Uterus (tissue), 2 donors: ENCODE data around the gene AGRP.

ENCODE experiments used
- POLR2A ChIP-seq, 2 donors: fragments of 450-650 bp; IDR thresholded peaks; one replicate each; pipeline ENCODE4 v1.6.1; 2016; ENCODE audit warnings: antibody characterized with exemption in 2 of 2, mild to moderate bottlenecking in 1 of 2, moderate library complexity in 1 of 2
- TF ChIP-seq, protein P1 (sequence below), 4 experiments: fragments of 200-600 bp in 2 of 4; fragments of 450-650 bp in 2 of 4; sonication (generic) in 2 of 4; IDR thresholded peaks; one replicate each; pipeline ENCODE4 v1.5.1; 2016 to 2019; ENCODE audit warnings: antibody characterized with exemption in 4 of 4, mild to moderate bottlenecking in 2 of 4, moderate library complexity in 1 of 4

DNA sequence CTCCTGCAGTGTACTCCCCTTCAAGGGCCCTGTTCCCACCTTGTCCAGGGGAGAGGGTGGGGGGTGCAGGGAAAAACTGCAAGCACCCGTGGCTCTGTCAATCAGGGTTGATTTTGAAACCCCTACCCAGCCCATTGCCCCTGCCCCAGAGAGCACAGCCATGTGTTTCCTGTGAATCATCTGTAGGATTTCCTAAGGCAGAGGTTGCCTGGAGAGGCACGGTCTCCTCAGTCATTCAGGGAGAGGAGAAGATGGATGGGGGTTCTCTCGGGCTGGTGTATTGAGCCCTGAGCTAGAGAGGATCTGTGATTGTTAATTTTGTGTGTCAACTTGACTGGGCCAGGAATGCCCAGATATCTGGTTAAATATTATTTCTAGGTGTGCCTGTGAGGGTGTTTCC is 3.5 kb upstream of the AGRP start:
- TF ChIP-seq POLR2A (IDR thresholded peaks at IDR 0.05), result no peak
- TF ChIP-seq, protein P1, sequence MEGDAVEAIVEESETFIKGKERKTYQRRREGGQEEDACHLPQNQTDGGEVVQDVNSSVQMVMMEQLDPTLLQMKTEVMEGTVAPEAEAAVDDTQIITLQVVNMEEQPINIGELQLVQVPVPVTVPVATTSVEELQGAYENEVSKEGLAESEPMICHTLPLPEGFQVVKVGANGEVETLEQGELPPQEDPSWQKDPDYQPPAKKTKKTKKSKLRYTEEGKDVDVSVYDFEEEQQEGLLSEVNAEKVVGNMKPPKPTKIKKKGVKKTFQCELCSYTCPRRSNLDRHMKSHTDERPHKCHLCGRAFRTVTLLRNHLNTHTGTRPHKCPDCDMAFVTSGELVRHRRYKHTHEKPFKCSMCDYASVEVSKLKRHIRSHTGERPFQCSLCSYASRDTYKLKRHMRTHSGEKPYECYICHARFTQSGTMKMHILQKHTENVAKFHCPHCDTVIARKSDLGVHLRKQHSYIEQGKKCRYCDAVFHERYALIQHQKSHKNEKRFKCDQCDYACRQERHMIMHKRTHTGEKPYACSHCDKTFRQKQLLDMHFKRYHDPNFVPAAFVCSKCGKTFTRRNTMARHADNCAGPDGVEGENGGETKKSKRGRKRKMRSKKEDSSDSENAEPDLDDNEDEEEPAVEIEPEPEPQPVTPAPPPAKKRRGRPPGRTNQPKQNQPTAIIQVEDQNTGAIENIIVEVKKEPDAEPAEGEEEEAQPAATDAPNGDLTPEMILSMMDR (IDR thresholded peaks at IDR 0.05), result no peak
